Spleen (tissue), 11 donors: Measurements from ENCODE around the gene FRMD4B. TPM values are rescaled to one million over a fixed set of nuclear protein-coding genes. Genes with fewer than 3 reads are reported as not detected.

ENCODE experiments used
- DNase-seq: peaks from one replicate; pipeline ENCODE4 v3.0.0-alpha.2; 2020
- H3K27ac ChIP-seq, 8 donors: fragments of 200-600 bp; sonication (generic) in 7 of 8; 1 replicate in 4 of 8; 2 replicates in 4 of 8; pipeline versions ENCODE4 v1.5.0 to v1.8.0; 2016 to 2021; ENCODE audit warnings: inconsistent platforms in 4 of 8, mild to moderate bottlenecking in 4 of 8, moderate library complexity in 1 of 8
- H3K27me3 ChIP-seq, 7 donors: fragments of 200-600 bp; sonication (generic) in 6 of 7; replicated peaks in 1 of 7; 1 replicate in 4 of 7; 2 replicates in 3 of 7; pipeline versions ENCODE4 v1.5.0 to v1.8.0; 2016 to 2021; ENCODE audit warnings: inconsistent platforms in 3 of 7, mild to moderate bottlenecking in 1 of 7
- H3K36me3 ChIP-seq, 6 donors: fragments of 200-600 bp; sonication (generic) in 5 of 6; 1 replicate in 4 of 6; 2 replicates in 2 of 6; pipeline versions ENCODE4 v1.5.0 to v1.8.0; 2016 to 2021; ENCODE audit warnings: inconsistent platforms in 2 of 6
- H3K4me1 ChIP-seq, 6 donors: fragments of 200-600 bp; sonication (generic) in 5 of 6; 1 replicate in 3 of 6; 2 replicates in 3 of 6; pipeline versions ENCODE4 v1.5.0 to v1.8.0; 2016 to 2021; ENCODE audit warnings: inconsistent platforms in 3 of 6
- H3K4me3 ChIP-seq, 8 donors: fragments of 200-600 bp; sonication (generic) in 7 of 8; 1 replicate in 4 of 8; 2 replicates in 4 of 8; pipeline versions ENCODE4 v1.5.0 to v1.8.0; 2016 to 2021; ENCODE audit warnings: inconsistent platforms in 4 of 8, mild to moderate bottlenecking in 4 of 8, moderate library complexity in 2 of 8
- H3K9me3 ChIP-seq, 8 donors: fragments of 200-600 bp; sonication (generic) in 7 of 8; 1 replicate in 4 of 8; 2 replicates in 4 of 8; pipeline versions ENCODE4 v1.5.0 to v1.8.0; 2016 to 2021; ENCODE audit warnings: inconsistent platforms in 4 of 8
- CTCF ChIP-seq, 11 experiments: fragments of 200-600 bp in 7 of 11; fragments of 450-650 bp in 4 of 11; sonication (generic) in 4 of 11; IDR thresholded peaks in 8 of 11; conservative IDR thresholded peaks in 3 of 11; 1 replicate in 7 of 11; 2 replicates in 4 of 11; pipeline versions ENCODE4 v1.4.0 to v1.8.0; 2016 to 2021; ENCODE audit warnings: antibody characterized with exemption in 11 of 11, inconsistent platforms in 4 of 11, mild to moderate bottlenecking in 1 of 11
- POLR2A ChIP-seq, 3 donors: fragments of 450-650 bp; IDR thresholded peaks; one replicate each; pipeline ENCODE4 v1.5.1; 2017; ENCODE audit warnings: antibody characterized with exemption in 3 of 3, mild to moderate bottlenecking in 1 of 3
- POLR2AphosphoS5 ChIP-seq, 3 donors: sonication (generic); formaldehyde crosslinking; IDR thresholded peaks; one replicate each; pipeline ENCODE4 v1.5.1; 2017; ENCODE audit warnings: antibody characterized with exemption in 3 of 3
- WGBS, 5 donors: extraction: QIAGEN DNeasy Blood & Tissue Kit in 3 of 5; methylation state at CpG; one replicate each; pipeline versions ENCODE4 v1.1.5 to v1.1.7; 2013 to 2018; 5-methylcytosine and 5-hydroxymethylcytosine counted together
- intact Hi-C: fragments of 100-400 bp; cut with DNase I; formaldehyde crosslinking; loops from one replicate; pipeline ENCODE4 v1.15.0; 2023; ENCODE audit warnings: low total_unique reads
- polyA plus RNA-seq, 3 donors: library from polyadenylated mRNA; stranded (reverse); fragments of 200-250 nt; gene quantifications; one replicate each; pipeline ENCODE4 v1.2.1, GENCODE V29; 2013
- total RNA-seq, 7 donors: library from RNA; depleted of rRNA in 3 of 7; stranded (reverse); fragments of >200 nt in 3 of 7; fragmentation: NEBNext Ultra II Directional in 4 of 7; extraction: Animal tissue kit (Norgen Biotek cat#: 25700) in 4 of 7; gene quantifications; one replicate each; pipeline versions ENCODE4 v1.1.0 to v1.2.1, GENCODE V29; 2016 to 2021
- donor health status: healthy with polysubstance abuse.
- donor health status: DM: no; HTN: no; CAD: no; lungs with moderate emphysema.
- donor health status: DM: no; HTN: no; CAD: no.
- donor health status: Bipolar disorder and iron deficiency.
- donor health status: healthy.
- donor health status: DM: no; HTN: no; CAD: no.
- donor health status: DM: yes; HTN: yes; CAD: no.

Gene FRMD4B
- total and polyA plus RNA-seq, 10 donors: 8.1 to 143 (median 112) TPM

DNA sequence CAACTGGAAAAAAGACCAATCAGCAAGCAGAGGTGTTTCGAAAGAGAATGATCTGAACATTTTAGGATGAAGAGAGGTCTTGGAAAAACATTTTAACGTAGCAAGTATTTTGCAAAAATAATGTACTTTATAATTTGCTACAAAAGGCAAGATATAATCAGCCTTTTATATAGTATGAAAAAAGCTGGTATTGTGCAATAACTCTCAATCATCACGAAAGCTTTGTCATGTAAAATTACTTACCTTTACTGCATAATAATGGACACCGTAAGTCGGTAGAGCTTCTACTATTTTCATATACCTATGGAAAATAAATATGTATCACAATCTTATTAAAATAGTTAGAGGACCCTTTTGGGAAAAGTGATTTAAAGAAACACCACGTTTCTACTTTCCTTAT is 167.8 kb downstream of the FRMD4B start:
- no peaks in the 10 kb centered on the region for H3K9me3 ChIP-seq
- no peak for TF ChIP-seq POLR2A (IDR thresholded peaks at IDR 0.05)
- TF ChIP-seq CTCF (IDR thresholded peaks at IDR 0.05 in 8 of 11, conservative IDR thresholded peaks at IDR 0.05 in 3 of 11): no peak
- no peak for TF ChIP-seq POLR2AphosphoS5 (IDR thresholded peaks at IDR 0.05)
- H3K4me1 ChIP-seq: peaks cover 0 to 6% (median 0%) of the 10 kb centered on the region in 6 donors
- intact Hi-C loops: no loop called here
- H3K27ac ChIP-seq: no peak overlapping the region
- 92 to 95% (median 93%) methylated on average over 6 of the region's 6 CpGs for WGBS, 5 donors
- peaks cover 0 to 80% (median 8%) of the 10 kb centered on the region in 6 donors for H3K36me3 ChIP-seq
- no peak overlapping the region for H3K4me3 ChIP-seq
- H3K27me3 ChIP-seq: no peaks in the 10 kb centered on the region
- DNase-seq: no peak

DNA sequence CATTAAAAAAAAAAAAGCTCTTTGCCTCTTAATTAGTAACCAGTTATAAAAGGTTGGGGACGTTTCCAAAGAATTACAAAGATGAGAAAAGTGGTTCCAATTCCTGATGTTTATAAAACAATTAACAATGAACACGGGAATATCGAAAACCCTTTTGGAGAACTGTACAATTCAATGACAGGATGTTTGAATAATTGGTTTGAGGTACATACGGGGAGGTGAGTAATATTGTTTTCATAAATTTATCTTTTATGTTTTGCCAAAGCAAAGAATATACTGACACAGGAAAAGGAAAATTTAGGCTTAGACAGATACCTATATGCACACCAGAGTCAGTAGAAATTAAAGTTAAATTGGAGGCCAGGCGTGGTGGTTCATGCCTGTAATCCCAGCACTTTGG is 168.9 kb downstream of the FRMD4B start:
- no peaks in the 10 kb centered on the region for H3K9me3 ChIP-seq
- TF ChIP-seq POLR2AphosphoS5 (IDR thresholded peaks at IDR 0.05): no peak
- TF ChIP-seq CTCF (IDR thresholded peaks at IDR 0.05 in 8 of 11, conservative IDR thresholded peaks at IDR 0.05 in 3 of 11): no peak
- TF ChIP-seq POLR2A (IDR thresholded peaks at IDR 0.05): no peak
- H3K4me3 ChIP-seq: no peak overlapping the region
- DNase-seq: no peak
- intact Hi-C loops: no loop called here
- WGBS, 5 donors: 62 to 73% (median 68%) methylated on average over 5 of the region's 5 CpGs
- no peak overlapping the region for H3K27ac ChIP-seq
- no peaks in the 10 kb centered on the region for H3K27me3 ChIP-seq
- peaks cover 0 to 69% (median 8%) of the 10 kb centered on the region in 6 donors for H3K36me3 ChIP-seq
- H3K4me1 ChIP-seq: peaks cover 0 to 16% (median 0%) of the 10 kb centered on the region in 6 donors

DNA sequence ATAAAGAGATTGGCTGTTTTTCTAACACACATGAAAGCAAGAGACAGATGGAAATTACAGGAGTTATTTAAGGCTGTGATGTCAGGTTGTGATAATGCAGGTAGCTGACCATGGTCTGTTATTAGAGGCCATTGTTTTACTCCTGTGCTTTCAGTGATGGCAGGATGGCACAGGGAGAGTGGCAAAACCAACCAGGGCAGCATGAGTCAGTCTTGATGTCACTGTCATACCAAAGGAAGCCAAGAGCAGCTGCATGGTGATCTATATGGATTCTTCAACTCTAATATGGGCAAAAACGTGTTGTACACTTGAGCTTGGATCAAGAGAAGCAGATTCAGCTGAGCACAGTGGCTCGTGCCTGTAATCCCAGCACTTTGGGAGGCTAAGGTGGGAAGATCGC is 171.6 kb downstream of the FRMD4B start:
- Histone ChIP-seq H3K27ac (no peak overlapping the region), H3K27me3 (no peaks in the 10 kb centered on the region), H3K36me3 (peaks cover 0 to 55% (median 8%) of the 10 kb centered on the region in 6 donors), H3K9me3 (no peaks in the 10 kb centered on the region), H3K4me1 (peaks cover 0 to 20% (median 0%) of the 10 kb centered on the region in 6 donors), H3K4me3 (no peak overlapping the region)
- WGBS, 5 donors: 54 to 60% (median 57%) methylated on average over 3 of the region's 3 CpGs
- TF ChIP-seq POLR2A (IDR thresholded peaks at IDR 0.05) (no peak), CTCF (IDR thresholded peaks at IDR 0.05 in 8 of 11, conservative IDR thresholded peaks at IDR 0.05 in 3 of 11) (no peak), POLR2AphosphoS5 (IDR thresholded peaks at IDR 0.05) (no peak)
- intact Hi-C loops: no loop called here
- no peak for DNase-seq

- no peak for TF ChIP-seq POLR2AphosphoS5 (IDR thresholded peaks at IDR 0.05)
- TF ChIP-seq CTCF (IDR thresholded peaks at IDR 0.05 in 8 of 11, conservative IDR thresholded peaks at IDR 0.05 in 3 of 11): no peak
- Histone ChIP-seq H3K36me3 (peaks cover 0 to 67% (median 8%) of the 10 kb centered on the region in 6 donors), H3K4me1 (peaks cover 0 to 20% (median 0%) of the 10 kb centered on the region in 6 donors), H3K27ac (peak overlapping the region in 7 of 8 donors; percentile 32 to 80 (median 76)), H3K4me3 (no peak overlapping the region), H3K27me3 (no peaks in the 10 kb centered on the region), H3K9me3 (no peaks in the 10 kb centered on the region)
- DNase-seq: no peak
- intact Hi-C loops: no loop called here
- 54 to 68% (median 62%) methylated on average over 3 of the region's 3 CpGs for WGBS, 5 donors
Observed at GRCh38 chr3:69212411-69213160, 173.3 kb downstream of the FRMD4B start.
